GDM1 (cell line): Measurements from ENCODE around the gene NEU3.

ENCODE experiments used
- DNase-seq: peaks from one replicate; lab custom pipeline; 2025; lab: John Stamatoyannopoulos, UW

NEU3 gene

GRCh38 chr11:75063741-75064314, 75.1 kb downstream of the NEU3 start:
- no peak for DNase-seq

DNA sequence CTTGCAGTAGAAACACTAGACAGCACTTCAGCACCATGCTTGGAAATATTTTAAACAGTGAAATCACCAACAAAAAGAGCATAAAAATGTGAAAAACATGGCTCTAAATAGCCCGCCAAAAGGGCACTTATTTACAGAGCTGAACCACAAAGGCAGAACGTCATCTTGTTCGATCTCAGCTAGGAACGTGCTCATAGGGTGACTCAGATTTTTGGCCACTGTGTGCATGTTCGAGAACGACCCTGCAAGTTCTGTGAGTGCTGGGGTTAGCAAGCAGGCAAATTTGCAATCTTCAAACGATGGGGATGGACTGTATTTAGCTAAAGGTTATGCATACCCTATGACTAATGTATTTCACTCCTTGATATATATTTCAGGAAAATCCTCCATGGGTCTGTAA, 77.3 kb downstream of the NEU3 start:
- DNase-seq, result no peak
